Transverse colon (tissue), 4 donors: Measurements from ENCODE around the gene PHF23.

Experiments used
- CTCF ChIP-seq, 5 experiments: fragments of 200-600 bp in 3 of 5; fragments of 450-650 bp in 2 of 5; sonication (generic) in 3 of 5; IDR thresholded peaks; 1 replicate in 2 of 5; 2 replicates in 3 of 5; pipeline ENCODE4 v1.5.1; 2016 to 2017; ENCODE audit warnings: antibody characterized with exemption in 5 of 5, inconsistent platforms in 3 of 5, mild to moderate bottlenecking in 2 of 5, moderate library complexity in 1 of 5
- EP300 ChIP-seq: sonication (generic); formaldehyde crosslinking; IDR thresholded peaks from one replicate; pipeline ENCODE4 v1.6.1; 2017; ENCODE audit warnings: antibody characterized with exemption, low read depth
- POLR2A ChIP-seq: fragments of 450-650 bp; IDR thresholded peaks from one replicate; pipeline ENCODE4 v1.6.1; 2016; ENCODE audit warnings: antibody characterized with exemption, mild to moderate bottlenecking, moderate library complexity
- POLR2AphosphoS5 ChIP-seq, 3 donors: sonication (generic); formaldehyde crosslinking; IDR thresholded peaks; one replicate each; pipeline ENCODE4 v1.6.1; 2016; ENCODE audit warnings: antibody characterized with exemption in 3 of 3

DNA sequence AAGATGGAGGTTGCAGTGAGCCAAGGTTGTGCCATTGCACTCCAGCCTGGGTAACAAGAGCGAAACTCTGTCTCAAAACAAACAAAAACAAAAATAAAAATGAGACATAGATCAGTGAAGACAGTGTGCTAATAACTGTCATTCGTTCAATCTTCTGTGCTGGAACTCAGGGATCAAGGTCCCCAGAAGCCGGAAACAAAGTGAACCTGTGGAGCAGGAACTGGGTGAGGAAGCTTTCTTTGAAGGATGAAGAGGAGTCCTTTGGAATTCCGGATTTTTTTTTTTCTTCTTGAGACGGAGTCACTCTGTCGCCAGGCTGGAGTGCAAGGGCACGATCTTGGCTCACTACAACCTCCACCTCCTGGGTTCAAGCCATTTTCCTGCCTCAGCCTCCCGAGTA is 40.2 kb upstream of the PHF23 start:
- TF ChIP-seq CTCF (IDR thresholded peaks at IDR 0.05) (no peak), EP300 (no peak), POLR2A (no peak), POLR2AphosphoS5 (IDR thresholded peaks at IDR 0.05) (peak in 1 of 3 donors; percentile 13)
